Inflammatory macrophage treated with lipopolysaccharide for 4 hours (primary cell): ENCODE data around the gene PHEX.

Source experiments
- DNase-seq: peaks from one replicate; pipeline ENCODE4 v3.0.0-alpha.2; 2020

Gene PHEX

GRCh38 chrX:22032084-22032483 is at the start of gene PHEX:
TSS of gene PHEX (plus strand) at chrX:22032325. CDS start at chrX:22033006, 681 bp downstream.
- DNase-seq = no peak

- peak; percentile 65 for DNase-seq
These were observed 46.8 kb upstream of the PHEX start for GRCh38 chrX:21985332-21985777.

DNA sequence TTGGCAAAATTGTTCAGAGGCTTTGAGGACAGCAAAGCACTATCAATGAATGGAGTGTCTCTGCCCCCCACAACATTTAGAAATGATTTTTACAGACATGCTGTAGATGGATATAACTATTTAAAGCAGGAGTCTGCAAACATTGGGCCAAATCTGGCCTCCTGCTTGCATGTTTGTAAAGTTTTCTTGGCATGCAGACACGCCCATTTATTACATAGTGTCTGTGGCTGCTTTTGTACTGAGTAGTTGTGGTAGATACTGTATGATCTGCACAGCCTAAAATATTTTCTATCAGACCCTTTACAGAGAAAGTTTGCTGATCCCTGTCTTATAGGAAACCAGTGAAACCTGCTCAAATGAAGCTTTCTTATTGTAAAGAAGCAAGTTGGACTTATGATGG is 45.5 kb upstream of the PHEX start:
- no peak for DNase-seq

GRCh38 chrX:21989384-21989783 is 42.7 kb upstream of the PHEX start:
- peak; percentile 87 for DNase-seq

GRCh38 chrX:21990832-21991231 is 41.3 kb upstream of the PHEX start:
- peak; percentile 79 for DNase-seq

DNA sequence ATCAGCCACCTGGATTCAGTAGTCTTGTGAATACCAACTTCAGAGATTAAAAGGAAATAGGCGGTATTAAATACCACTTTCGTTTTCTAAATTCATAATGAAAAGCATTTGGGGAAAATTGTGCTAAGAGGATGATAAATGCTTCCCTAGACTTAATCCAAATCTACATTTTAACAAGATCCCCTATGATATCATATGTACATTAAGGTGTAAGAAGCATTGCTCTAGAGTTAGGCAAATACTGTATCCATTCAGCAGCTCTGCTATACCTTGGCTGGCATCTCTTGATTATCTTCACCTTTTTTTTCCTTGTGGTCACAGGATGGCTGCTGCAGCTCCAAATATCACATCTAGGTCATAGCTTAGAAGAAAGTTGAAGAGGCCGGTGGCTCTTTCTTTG is 40.6 kb upstream of the PHEX start:
- DNase-seq = peak; percentile 19

DNA sequence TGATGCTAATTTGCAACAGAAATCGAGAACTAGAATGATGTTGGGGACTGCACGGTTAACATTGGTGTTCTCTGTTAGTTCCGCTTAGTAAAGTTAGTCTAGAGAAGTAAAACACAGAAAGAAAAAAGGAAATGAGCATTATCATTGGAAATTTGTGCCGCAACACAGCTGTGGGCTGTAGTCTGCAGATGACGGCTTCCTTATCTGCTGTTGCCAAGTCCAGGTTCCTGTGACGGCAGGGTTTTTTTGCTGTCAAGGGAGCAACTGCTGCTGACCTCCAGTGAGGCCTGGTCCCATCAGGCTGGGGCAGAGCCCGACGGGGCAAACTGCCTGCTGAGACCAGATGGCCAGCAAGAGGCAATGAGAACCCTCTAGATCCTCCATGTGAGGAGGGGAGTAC is 38.9 kb upstream of the PHEX start:
- peak; percentile 86 for DNase-seq

DNA sequence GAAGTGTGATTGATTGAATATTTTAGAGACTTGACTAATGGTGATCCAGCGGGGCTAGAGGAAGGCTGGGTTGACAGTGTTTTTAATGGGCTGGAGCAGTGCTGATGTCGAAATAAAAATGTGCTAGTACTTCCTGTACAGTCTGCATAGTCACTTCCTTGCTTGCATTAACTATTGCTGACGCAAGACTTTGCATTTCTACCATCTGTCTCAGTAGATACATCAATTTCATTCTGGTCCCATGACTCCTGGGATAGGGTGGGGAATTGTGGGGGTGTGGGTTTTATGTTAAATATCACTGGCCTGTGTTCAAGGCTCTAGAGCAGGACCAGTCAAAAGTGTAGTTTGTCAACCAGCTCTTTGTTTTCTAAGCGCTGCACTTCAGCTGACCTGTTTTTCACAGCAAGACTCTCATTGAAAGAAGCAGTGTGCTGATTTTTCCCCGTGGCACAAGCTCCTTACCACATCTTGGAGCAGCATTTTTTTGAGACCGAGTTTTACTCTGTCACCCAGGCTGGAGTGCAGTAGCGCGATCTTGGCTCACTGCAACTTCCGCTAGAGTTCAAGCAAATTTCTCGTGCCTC is 35.2 kb upstream of the PHEX start:
- DNase-seq = peak; percentile 87

DNA sequence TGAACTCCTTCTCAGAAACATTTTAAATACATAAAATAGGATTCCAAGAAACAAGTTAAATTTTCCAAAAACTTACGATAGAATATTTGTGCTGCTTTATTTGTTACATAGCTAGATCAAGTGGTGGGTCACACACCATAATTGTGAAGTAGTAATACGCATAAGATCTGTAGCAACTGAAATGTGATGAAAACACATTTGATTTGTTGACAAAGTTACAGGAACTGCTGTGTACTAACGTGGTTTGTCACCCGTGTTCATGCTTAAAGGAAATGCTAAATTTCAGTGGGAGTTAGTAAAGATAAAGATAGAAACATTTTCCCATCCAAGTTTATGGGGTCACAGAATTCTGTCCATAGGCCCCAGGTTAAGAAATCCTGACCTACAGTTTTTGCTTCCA is 34.1 kb upstream of the PHEX start:
- DNase-seq = peak; percentile 11

- DNase-seq = no peak
These were observed 27.3 kb upstream of the PHEX start for GRCh38 chrX:22004866-22005265.

DNA sequence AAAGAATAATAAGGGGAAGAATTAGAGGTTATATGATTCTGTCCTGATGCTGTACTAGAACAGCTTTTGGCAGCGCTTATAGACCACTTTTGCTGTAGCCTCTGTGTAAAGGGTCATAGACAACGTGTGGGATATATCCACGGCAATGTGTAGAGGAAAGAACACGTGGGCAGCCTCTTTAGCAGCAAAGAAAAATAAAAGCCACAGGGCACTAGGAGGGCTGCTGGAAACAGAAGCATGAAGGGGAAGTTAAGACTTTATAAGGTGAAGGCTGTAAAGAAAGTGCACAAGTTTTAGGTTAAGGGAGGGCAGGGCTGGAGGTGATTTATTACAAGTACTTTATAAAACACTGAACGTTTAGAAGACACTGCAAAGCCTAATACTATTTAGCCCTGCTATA is 20.1 kb upstream of the PHEX start:
- no peak for DNase-seq

GRCh38 chrX:22012931-22013330 is 19.2 kb upstream of the PHEX start:
- DNase-seq = no peak

DNA sequence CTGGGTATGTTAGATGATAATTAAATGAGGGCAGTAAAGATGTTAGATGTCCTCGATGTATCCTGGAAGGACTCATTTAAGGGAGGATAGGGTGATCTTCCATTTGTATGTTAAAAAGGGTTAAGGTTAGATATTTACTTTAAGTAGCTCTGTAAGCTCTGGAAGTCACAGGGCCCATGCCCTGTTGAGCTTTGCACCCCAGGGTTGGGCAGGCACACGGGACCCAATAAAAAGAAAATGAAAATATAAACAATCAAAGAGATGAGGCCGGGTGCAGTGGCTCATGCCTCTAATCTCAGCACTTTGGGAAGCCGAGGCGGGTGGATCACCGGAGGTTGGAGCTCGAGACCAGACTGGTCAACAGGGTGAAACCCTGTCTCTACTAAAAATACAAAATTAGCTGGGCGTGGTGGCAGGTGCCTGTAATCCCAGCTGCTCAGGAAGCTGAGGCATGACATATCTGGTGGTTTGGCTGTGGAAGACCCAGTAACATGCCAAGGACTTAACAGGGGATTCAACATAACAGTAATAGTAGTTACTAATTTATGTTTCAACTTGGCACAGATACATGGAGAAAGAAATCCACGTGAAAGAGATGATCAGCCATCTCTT is 16.9 kb upstream of the PHEX start:
- no peak for DNase-seq

GRCh38 chrX:22021751-22022324 is 10.3 kb upstream of the PHEX start:
- no peak for DNase-seq

GRCh38 chrX:22024577-22024976 is 7.5 kb upstream of the PHEX start:
- DNase-seq = no peak

- DNase-seq = no peak
These were observed 6.4 kb upstream of the PHEX start for GRCh38 chrX:22025751-22026150.

GRCh38 chrX:22026731-22027130 is 5.4 kb upstream of the PHEX start:
- DNase-seq = no peak

DNA sequence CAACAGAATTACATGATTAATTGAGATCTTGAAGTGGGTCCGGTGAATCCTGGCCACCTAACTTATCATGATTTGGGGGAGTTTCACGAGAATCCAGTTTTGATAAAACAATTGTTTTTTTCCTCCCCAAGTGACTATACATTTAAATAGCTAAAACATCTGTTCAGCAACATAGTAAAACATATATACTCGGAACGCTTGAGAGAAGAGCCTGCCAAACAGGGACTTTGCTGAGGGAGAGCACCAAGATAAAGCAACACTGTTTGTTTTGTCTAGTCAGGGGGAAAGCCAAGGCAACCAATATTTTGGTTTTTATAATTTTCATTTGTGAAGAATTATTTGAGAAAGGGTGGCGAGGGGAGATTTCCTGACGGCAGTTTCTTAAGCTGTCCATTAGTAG is 381 bp downstream of the PHEX start:
- no peak for DNase-seq

- DNase-seq = no peak
These were observed 1.7 kb downstream of the PHEX start for GRCh38 chrX:22033818-22034217.

DNA sequence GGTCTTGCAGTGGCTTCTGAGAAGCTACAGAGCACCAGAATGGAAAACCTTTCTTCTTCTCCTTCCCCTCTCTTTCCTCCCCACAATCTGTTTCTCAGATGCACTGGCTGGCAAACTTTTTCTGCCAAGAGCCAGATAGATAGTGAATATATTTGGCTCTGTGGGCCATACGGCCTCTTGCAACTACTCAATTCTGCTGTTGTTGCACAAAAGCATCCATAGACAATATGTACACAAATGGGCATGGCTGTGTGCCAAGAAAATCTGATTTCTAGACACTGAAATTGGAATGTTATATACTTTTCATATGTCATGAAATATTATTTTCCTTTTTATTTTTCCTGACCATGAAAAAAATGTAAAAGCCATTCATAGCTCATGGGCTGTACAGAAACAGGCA is 3.1 kb downstream of the PHEX start:
- no peak for DNase-seq

DNA sequence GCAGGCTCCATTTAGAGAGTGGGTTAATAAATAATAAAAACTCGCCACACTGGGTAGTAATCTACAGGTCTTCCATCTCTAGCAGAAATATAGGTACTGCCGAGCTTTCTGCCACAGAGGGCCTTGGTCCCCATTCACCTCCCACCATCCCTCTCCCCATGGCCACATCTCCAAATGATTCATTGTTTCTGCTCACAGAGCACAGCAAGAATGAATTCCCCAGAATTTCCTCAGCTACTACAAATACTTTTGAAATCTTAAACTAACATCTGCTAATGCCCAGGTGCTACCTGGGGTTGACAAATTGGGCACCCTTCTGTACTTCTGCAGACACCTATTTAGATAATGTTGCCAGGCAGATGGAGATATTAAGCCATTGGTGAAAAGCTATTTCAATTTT is 5.1 kb downstream of the PHEX start:
- DNase-seq = no peak

- DNase-seq = no peak
These were observed 5.9 kb downstream of the PHEX start for GRCh38 chrX:22037911-22038537.

GRCh38 chrX:22039541-22039940 is 7.4 kb downstream of the PHEX start:
- DNase-seq = no peak

- DNase-seq = no peak
These were observed 8.1 kb downstream of the PHEX start for GRCh38 chrX:22040184-22040583.
